Measurements from ENCODE around the gene INPP5D. TPM values are rescaled to one million over a fixed set of nuclear protein-coding genes. Genes with fewer than 3 reads are reported as not detected.
A peak's percentile ranks its signal among the peaks of the same experiment; 100 is the strongest.

The INPP5D gene
- polyA plus RNA-seq, 3 donors, result 30.6 to 90.2 (median 54.8) TPM

DNA sequence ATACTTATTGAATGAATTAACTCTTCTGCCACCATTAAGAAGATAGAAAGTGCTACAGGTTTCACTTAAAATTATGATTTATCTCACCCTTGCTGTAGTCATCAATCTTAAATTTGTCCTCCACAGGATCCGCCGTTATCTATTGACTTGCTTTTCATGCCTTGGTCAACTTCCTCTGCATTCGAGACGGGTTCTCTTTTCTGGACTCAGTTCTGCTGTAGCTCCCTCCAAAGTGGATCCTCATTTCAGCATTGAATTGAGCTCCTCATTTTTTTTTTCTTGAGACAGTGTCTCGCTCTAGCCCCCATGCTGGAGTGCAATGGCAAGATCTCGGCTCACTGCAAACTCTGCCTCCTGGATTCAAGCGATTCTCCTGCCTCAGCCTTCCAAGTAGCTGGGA lies 27.6 kb downstream of the INPP5D start:
- intact Hi-C loops (cut with micrococcal nuclease), result loop anchor here in 1 of 2 donors (2.0 to 10.0 kb wide), 3 partner anchors 13 to 773 kb away; partner anchors contain the start of gene INPP5D
- H3K36me3 Mint-ChIP-seq, result peaks cover 56 to 85% of the 10 kb centered on the region in 2 donors
- WGBS (ENCODE audit: insufficient coverage), result 4% methylated on average over 5 of the region's 7 CpGs
- peak overlapping the region; percentile 40 for H3K4me2 ChIP-seq (replicated peaks; ENCODE audit: extremely low read depth, low read length, poor library complexity, severe bottlenecking)
- no peak overlapping the region for H3K9ac ChIP-seq (ENCODE audit: insufficient read depth, low read length, poor library complexity, severe bottlenecking)
- H3K4me3 ChIP-seq (replicated peaks in 1 of 3; ENCODE audit: low read depth in 2 of 3, low read length in 3 of 3), result peak overlapping the region in 1 of 3 experiments; percentile 23
- peaks cover 0 to 1% (median 0%) of the 10 kb centered on the region in 3 donors for H3K27me3 Mint-ChIP-seq (ENCODE audit: low read depth in 3 of 3)
- peaks cover 14 to 39% of the 10 kb centered on the region in 2 donors for H3K36me3 ChIP-seq (replicated peaks in 1 of 2; ENCODE audit: control insufficient read depth in 1 of 2, insufficient read depth in 2 of 2, low read length in 2 of 2)
- peaks cover 93% of the 10 kb centered on the region for H3K79me2 ChIP-seq (ENCODE audit: insufficient read depth, low read length)
- peaks cover 88% of the 10 kb centered on the region for H3K4me1 Mint-ChIP-seq
- peak; percentile 53 to 74 (median 60) for DNase-seq
- peak overlapping the region; percentile 21 to 59 for H3K4me3 Mint-ChIP-seq
- TF ChIP-seq, protein P1, sequence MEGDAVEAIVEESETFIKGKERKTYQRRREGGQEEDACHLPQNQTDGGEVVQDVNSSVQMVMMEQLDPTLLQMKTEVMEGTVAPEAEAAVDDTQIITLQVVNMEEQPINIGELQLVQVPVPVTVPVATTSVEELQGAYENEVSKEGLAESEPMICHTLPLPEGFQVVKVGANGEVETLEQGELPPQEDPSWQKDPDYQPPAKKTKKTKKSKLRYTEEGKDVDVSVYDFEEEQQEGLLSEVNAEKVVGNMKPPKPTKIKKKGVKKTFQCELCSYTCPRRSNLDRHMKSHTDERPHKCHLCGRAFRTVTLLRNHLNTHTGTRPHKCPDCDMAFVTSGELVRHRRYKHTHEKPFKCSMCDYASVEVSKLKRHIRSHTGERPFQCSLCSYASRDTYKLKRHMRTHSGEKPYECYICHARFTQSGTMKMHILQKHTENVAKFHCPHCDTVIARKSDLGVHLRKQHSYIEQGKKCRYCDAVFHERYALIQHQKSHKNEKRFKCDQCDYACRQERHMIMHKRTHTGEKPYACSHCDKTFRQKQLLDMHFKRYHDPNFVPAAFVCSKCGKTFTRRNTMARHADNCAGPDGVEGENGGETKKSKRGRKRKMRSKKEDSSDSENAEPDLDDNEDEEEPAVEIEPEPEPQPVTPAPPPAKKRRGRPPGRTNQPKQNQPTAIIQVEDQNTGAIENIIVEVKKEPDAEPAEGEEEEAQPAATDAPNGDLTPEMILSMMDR (IDR thresholded peaks at IDR 0.05), result no peak
- H4K20me1 ChIP-seq (ENCODE audit: insufficient read depth, low read length), result peaks cover 52% of the 10 kb centered on the region
- H2AFZ ChIP-seq (ENCODE audit: insufficient read depth, low read depth, low read length, poor library complexity, severe bottlenecking), result no peak overlapping the region
- H3K27ac Mint-ChIP-seq, result peak overlapping the region; percentile 94 to 100 (median 99)
- no peaks in the 10 kb centered on the region for H3K9me3 Mint-ChIP-seq
- H3K27ac ChIP-seq (ENCODE audit: low read depth in 1 of 2, low read length in 2 of 2), result peak overlapping the region; percentile 76 to 95
- H3K27me3 ChIP-seq (ENCODE audit: control insufficient read depth in 2 of 2, insufficient read depth in 2 of 2, low read length in 2 of 2), result no peaks in the 10 kb centered on the region
- H3K4me1 ChIP-seq (ENCODE audit: control insufficient read depth in 1 of 2, insufficient read depth in 2 of 2, low read length in 2 of 2), result peaks cover 85 to 87% of the 10 kb centered on the region in 2 donors
- H3K9me3 ChIP-seq (replicated peaks in 1 of 2; ENCODE audit: control insufficient read depth in 1 of 2, insufficient read depth in 1 of 2, low read length in 2 of 2), result no peaks in the 10 kb centered on the region

DNA sequence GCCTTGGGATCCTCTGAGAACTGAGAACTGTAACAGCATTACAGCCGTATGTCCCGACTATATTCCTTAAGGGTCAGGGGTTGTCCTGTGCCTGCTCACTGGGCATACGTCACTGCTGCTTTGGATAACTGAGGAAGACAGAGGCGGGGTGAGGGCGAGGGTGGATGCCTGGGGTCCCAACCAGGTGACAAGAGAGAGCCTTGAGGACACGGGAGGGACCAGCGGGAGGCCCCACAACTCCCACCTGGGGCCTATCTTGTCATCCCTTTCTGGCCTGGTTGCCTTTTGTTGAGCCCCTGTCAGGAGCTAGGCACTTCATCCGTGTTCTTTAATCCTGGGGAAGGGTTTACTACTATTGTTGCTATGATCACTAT lies 28.8 kb downstream of the INPP5D start:
- Histone ChIP-seq H3K4me3 (replicated peaks in 1 of 3; ENCODE audit: low read depth in 2 of 3, low read length in 3 of 3) (peak overlapping the region in 1 of 3 experiments; percentile 23), H3K36me3 (replicated peaks in 1 of 2; ENCODE audit: control insufficient read depth in 1 of 2, insufficient read depth in 2 of 2, low read length in 2 of 2) (peaks cover 15 to 39% of the 10 kb centered on the region in 2 donors), H4K20me1 (ENCODE audit: insufficient read depth, low read length) (peaks cover 63% of the 10 kb centered on the region), H3K79me2 (ENCODE audit: insufficient read depth, low read length) (peaks cover 93% of the 10 kb centered on the region), H3K27ac (ENCODE audit: low read depth in 1 of 2, low read length in 2 of 2) (peak overlapping the region; percentile 76 to 95), H3K9me3 (replicated peaks in 1 of 2; ENCODE audit: control insufficient read depth in 1 of 2, insufficient read depth in 1 of 2, low read length in 2 of 2) (no peaks in the 10 kb centered on the region), H3K4me2 (replicated peaks; ENCODE audit: extremely low read depth, low read length, poor library complexity, severe bottlenecking) (no peak overlapping the region), H3K9ac (ENCODE audit: insufficient read depth, low read length, poor library complexity, severe bottlenecking) (no peak overlapping the region), H3K27me3 (ENCODE audit: control insufficient read depth in 2 of 2, insufficient read depth in 2 of 2, low read length in 2 of 2) (no peaks in the 10 kb centered on the region), H2AFZ (ENCODE audit: insufficient read depth, low read depth, low read length, poor library complexity, severe bottlenecking) (no peak overlapping the region), H3K4me1 (ENCODE audit: control insufficient read depth in 1 of 2, insufficient read depth in 2 of 2, low read length in 2 of 2) (peaks cover 85 to 87% of the 10 kb centered on the region in 2 donors)
- H3K9me3 Mint-ChIP-seq, result no peaks in the 10 kb centered on the region
- 98% methylated on average over 5 of the region's 8 CpGs for WGBS (ENCODE audit: insufficient coverage)
- DNase-seq, result no peak
- peaks cover 0 to 1% (median 0%) of the 10 kb centered on the region in 3 donors for H3K27me3 Mint-ChIP-seq (ENCODE audit: low read depth in 3 of 3)
- H3K27ac Mint-ChIP-seq, result peak overlapping the region; percentile 94 to 100 (median 99)
- intact Hi-C loops (cut with micrococcal nuclease), result loop anchor here in 1 of 2 donors (2.0 to 10.0 kb wide), 2 partner anchors 14 to 774 kb away; no protein-coding TSS in a partner anchor
- TF ChIP-seq, protein P1 (IDR thresholded peaks at IDR 0.05), result no peak
- H3K4me1 Mint-ChIP-seq, result peaks cover 88% of the 10 kb centered on the region
- H3K36me3 Mint-ChIP-seq, result peaks cover 56 to 78% of the 10 kb centered on the region in 2 donors
- no peak overlapping the region for H3K4me3 Mint-ChIP-seq

All from CD14-positive monocyte (primary cell).